NCI-H526 treated with DMSO at 0.1 percent for 48 hours (cell line): ENCODE measurements around the gene PROC.

ENCODE experiments used
- DNase-seq: peaks from one replicate; lab custom pipeline; 2025; lab: John Stamatoyannopoulos, UW

PROC gene

DNA sequence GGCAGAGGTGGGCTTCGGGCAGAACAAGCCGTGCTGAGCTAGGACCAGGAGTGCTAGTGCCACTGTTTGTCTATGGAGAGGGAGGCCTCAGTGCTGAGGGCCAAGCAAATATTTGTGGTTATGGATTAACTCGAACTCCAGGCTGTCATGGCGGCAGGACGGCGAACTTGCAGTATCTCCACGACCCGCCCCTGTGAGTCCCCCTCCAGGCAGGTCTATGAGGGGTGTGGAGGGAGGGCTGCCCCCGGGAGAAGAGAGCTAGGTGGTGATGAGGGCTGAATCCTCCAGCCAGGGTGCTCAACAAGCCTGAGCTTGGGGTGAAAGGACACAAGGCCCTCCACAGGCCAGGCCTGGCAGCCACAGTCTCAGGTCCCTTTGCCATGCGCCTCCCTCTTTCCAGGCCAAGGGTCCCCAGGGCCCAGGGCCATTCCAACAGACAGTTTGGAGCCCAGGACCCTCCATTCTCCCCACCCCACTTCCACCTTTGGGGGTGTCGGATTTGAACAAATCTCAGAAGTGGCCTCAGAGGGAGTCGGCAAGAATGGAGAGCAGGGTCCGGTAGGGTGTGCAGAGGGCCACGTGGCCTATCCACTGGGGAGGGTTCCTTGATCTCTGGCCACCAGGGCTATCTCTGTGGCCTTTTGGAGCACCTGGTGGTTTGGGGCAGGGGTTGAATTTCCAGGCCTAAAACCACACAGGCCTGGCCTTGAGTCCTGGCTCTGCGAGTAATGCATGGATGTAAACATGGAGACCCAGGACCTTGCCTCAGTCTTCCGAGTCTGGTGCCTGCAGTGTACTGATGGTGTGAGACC lies at the start of gene PROC:
Gene PROC, plus strand, starts transcription at position 128 of the 812 bp plus-strand sequence. CDS start 1,516 bp downstream, outside the sequence.
- no peak for DNase-seq

DNA sequence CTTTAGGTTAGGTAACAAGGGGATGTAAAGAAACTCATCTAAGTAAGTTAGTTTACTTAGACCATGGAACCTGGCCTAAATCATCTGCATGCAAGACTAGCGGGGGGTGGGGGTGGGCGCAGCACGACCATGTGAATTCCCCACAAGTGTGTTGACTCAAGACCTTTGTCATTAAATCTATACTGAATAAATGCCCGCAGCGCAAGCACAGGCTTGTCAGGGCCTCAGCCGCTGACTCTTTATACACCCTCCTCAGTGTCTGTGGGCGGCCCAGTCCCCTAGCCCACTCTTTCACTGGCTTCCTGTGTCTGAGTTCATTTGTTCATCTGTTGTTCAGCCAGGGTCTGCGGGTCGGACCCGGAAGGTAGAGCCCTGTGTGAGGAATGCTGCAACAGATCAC lies 48.2 kb upstream of the PROC start:
- no peak for DNase-seq

DNA sequence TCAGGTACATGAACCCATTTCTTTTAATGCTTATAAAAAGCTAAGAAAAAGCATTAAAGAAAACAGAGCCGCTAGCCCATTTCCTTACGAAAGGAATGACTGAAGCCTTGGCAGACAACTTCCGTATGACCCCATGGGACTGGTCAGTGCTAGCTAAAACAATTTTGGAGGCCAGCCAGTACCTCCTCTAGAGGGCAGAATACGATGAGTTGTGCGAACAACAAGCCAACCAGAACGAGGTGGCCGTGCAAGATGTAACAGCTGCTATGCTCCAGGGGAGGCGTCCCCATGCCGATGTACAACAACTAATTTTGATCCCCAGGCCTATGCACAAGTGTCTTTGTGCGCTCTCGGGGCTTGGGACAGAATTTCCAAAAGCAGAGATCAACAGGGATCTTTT lies 47.2 kb upstream of the PROC start:
- DNase-seq: no peak

DNA sequence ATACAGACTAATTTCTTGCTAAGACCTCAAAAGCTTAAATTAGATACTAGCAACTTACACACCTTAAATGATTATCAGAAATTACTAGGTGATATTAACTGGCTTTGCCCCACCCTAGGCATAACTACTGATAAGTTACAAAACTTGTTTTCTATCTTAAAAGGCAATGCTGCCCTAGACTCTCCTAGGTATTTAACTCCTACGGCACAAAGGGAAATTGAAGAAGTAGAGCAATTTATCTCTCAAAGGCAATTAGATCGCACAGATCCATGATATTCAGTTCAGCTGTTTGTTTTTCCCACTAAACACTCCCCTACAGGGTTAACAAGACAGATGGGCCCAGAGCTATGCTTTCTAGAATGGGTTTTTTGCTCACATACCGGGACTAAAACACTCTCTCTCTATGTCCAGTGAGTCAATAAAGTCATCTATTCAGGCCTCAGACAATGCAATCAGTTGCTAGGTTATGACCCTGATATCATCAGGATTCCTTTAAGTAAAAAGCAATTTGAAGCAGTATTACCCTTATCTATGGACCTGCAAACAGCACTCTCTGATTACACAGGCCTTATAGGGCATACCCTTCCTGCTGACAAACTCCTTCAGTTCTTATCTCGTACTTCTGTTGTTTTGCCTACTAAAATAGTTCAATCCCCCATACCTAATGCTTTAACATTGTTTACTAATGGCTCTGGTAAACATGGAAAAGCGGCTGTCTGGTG lies 44.7 kb upstream of the PROC start:
- DNase-seq: no peak

DNA sequence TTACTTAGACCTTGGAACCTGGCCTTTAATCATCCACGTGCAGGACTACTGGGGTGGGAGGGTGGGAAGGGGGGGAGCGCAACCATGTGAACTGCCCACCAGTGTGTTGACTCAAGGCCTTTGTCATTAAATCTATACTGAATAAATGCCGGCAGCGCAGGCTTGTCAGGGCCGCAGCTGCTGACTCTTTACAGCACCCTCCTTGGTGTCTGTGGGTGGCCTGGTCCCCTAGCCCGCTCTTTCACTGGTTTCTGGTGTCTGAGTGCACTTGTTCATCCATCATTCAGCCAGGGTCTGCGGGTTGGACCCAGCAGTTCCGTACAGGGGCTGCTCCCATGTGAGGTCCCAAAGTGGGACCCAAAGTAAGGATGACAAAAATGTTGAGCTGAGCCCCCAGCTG lies 42.0 kb upstream of the PROC start:
- DNase-seq: no peak

DNA sequence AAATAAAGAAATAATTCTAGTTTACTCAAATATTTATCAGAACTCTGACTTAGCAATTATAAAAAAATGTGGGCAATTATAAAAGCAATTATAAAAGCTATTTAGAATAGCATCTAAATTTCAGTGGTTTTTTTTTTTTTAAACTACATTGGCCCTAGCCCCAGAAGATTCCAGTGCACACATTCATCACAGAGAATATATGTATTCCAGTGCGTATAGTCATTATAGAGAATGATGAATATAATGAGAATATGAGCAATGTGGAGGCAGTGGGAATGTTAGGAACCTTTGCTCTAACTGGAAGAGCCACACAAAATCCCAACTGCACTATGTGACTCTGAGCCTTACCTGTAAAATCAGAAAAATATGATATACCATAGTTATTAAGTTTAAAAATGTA lies 41.0 kb upstream of the PROC start:
- no peak for DNase-seq

DNA sequence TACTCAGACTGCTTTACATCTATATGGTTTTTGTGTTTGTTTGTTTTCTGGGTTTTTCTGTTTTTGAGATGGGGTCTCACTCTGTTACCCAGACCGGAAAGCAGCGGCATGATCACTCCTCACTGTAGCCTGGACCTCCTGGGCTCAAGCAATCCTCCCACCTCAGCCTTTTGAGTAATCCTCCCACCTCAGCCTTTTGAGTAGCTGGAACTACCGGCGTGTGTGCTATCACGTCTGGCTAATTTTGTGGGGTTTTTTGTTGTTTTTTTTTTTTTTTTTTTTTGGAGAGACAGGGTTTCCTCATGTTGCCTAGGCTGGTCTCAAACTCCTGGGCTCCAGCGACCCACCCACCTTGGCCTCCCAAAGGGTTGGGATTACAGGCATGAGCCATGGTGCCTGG lies 39.5 kb upstream of the PROC start:
- no peak for DNase-seq

DNA sequence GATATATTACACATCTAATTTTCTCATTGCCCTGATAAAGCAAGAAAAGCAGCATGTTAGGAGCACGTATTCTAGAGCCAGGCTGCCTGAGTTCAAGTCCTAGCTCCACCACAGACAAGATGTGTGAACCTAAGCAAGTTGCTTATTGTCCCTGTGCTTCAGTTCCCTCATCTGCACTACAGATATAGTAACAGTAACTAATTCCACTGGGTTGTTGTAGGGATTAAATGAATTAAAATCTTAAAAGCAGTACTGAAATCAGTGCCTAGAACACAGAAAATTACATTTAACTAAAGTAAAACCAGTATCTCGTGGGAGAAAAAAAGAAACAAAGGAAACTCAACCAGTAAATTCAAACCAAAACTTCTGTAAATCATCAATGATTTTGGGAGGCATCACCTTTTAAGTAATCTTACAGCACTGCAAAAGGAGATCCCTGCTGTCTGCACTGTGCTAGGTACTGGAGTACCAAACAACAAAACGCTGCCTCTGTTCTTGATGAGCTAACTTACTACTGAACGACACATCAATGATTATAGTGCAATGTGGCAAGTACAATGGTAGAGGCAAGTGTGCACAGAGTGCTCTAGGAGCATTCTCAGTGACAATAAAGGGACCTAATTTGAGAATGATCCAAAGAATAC lies 38.4 kb upstream of the PROC start:
- no peak for DNase-seq

DNA sequence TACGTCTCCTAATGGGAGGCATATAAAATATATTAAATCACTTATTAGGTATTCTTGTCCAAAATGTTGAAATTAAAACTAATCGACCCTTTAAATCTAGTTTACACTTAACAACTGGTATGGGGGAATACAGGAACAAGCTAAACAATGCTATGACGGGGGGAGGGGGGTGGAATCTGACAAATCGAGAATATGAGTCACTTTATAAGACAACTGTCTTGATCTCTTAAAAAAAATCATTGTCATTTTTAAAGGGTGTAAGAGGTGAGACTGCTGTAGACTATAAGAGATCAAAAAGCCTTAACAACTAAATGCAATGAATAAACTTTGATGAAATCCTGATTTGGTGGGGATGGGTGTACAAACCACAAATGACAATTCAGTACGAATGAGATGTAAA lies 36.5 kb upstream of the PROC start:
- no peak for DNase-seq

DNA sequence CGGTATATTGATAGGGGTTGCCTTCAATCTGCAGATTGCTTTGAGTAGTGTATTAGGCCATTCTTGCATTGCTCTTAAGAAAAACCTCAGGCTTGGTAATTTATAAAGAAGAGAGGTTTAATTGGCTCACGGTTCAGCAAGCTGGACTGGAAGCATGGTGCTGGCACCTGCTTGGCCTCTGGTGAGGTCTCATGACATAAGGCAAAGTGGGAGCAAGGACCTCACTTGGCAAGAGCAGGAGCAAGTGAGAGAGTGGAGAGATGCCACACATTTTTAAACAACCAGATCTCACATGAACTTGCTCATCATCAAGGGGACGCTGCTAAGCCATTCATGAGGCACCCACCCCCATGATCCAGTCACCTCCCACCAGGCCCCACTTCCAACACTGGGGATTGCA lies 35.4 kb upstream of the PROC start:
- no peak for DNase-seq

DNA sequence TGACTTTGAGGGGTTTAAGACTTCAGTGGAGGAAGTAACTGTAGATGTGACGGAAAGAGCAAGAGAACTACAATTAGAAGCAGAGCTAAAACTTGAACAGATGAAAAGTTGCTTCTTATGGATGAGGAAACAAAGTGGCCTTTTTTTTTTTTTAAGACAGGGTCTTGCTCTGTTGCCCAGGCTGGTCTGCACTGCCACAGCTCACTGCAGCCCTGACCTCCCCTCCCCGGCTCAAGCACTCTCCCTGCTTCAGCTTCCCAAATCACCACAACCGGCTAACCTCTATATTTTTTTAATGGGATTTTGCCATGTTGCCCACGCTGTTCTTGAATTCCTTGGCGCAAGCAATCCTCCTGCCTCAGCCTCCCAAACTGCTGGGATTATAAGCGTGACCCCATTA lies 33.7 kb upstream of the PROC start:
- DNase-seq: no peak

DNA sequence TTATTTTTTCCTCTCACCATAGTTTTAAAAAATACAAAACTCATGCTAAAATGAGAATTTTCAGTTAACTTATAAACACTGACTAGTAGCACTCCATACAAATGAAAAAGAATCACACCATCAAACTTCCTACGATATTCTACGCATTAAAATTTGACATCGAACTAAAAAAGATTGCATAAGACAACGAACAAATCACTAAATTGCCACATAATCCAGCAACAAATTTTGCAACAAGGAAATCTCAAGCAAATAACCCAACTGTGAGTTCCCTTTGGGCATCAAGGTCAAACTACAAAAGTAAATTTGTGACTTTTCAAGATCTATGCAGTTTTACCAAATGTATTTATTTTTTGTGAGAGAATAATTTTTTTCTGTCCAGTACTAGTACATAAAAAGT lies 32.0 kb upstream of the PROC start:
- DNase-seq: no peak

DNA sequence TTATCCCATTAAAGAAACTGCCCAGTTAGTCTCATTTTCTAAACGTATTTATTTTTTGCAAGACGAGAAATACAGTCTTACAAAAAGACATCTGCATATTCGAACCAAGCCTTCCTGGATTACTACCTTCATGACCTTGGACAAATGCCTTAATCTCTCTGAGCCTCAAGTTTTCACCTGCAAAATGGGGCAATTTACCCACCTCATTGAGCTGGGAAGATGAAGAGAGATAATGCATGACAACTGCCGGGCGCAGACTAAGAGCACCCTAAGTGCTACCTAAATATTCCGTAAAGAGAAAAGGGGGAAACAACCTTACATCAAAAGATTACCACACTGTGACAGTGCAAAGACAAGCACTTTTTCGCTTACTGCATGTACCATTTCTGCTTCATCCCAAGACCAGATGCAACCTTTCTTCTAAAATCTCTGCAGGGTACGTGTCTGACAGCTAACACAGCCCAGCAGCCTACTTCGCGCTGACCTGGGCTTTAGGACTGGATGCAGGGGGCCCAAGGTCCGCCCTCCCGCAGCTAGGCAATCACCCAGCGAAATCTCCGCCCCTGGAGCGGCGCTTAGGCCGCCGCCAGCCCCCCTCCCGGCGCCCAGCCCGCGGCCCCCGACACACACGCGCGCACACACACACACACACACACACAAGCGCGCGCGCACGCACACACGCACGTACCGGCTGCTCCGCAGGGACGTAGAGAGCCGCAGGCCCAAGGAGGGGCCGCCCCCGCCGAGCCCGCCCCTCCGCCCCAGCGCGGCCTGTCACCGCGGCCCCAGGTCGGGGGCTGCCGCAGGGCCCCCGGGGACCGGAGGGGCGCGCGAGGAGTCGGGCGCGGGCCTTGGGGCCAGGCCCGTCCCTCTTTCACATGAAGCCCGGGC lies 31.2 kb upstream of the PROC start:
- peak; percentile 78 for DNase-seq

DNA sequence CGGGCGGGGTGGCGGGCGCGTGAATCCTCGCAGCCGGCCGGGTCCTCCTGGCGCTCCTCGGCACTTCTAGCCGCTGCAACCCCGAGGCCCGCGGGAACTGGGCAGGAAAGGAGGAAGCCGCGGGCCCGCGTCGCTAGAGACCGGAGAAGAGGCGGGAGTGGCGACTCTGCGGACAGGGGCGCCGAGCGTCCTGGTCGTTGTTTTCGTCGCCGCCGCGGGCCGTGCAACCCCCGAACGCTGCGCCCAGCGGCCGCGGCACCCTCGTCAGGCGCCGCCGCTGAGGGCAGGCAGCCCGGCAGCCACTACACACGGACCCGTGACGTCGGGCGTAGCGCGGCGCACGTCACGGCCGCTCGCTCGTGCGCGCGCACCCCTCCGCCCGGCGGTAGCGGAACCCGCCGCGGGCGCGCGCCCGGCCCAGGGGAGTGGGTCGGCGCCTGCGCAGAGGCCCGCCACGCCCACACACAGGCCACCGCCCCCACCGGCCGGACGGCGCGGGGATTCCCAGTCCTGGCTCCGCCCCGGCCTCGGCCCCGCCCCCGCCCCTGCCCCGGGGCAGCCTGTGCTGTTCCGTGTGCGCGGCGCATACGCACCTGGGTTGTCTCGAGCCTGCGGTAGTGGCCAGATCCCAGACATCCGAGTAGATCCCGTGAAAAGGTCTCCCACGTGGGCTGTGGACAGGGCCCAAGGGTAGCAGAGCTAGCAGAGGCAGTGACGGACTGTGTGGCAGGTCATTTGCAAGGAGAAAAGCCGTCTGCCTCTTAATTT lies 30.4 kb upstream of the PROC start, which contains the start of gene MAP3K2:
Gene MAP3K2, minus strand, starts transcription at position 321 of the 768 bp plus-strand sequence. CDS start 44,846 bp downstream, outside the sequence.
- DNase-seq: peak; percentile 87

DNA sequence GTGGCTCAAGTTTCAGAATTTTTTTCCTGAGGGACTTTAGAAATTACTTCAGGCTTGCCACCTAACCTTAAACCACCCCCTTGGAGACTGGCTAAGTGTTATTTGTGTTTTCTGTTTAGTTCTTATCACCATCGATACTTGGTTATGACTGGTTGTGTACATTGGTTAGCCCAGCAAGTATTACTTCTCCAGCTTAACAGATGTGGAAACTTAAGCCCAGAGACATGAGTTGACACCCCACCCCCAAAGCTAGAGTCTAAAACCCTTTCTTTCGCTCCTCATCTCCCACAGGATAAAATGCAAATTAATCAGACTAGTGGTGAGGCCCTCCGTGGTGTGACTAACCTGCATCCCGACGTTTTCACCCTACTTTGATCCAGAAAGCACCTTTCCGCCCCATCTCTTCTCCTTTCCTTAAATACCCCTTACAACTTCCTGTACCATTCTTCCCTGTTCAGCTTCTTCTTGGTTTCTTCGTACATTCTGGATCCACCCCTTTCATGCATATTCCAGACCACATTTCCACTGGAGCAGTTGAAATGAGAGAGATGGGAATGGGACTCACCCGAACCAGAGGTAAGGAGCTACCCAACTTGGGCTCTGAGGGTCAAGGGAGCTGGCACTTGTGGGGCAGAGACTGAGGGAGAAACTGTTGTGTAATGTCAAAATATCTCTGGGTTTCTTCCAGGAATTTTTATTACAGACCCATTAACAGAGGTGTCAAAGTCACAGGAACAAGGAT lies 29.6 kb upstream of the PROC start:
- no peak for DNase-seq

DNA sequence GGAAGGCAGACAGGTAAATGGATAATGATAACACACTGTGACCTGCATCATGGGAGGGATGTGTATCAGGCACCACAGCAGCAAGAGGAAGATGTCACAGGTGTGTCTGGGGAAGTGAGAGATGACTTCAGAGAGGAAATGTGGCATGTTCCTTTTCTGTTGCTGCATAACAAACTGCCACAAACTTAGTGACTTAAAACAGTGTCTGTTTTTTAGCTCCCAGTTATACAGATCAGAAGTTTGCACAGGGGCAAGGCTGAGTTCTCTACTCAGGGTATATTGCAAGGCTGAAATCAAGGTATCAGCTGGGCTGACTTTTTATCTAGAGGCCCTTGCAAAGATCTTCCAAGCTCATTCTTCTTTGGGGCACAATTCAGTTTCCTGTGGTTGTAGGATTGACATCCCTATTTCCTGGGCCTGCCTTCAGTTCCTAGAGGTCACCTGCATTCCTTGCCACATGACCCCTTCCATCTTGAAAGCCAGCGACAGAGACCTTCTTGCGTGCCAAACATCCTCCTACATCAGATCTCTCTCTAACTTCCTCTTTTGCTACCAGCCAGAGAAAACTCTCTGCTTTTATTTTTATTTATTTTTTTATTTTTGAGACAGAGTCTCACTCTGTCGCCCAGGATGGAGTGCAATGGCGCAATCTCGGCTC lies 28.3 kb upstream of the PROC start:
- DNase-seq: no peak

DNA sequence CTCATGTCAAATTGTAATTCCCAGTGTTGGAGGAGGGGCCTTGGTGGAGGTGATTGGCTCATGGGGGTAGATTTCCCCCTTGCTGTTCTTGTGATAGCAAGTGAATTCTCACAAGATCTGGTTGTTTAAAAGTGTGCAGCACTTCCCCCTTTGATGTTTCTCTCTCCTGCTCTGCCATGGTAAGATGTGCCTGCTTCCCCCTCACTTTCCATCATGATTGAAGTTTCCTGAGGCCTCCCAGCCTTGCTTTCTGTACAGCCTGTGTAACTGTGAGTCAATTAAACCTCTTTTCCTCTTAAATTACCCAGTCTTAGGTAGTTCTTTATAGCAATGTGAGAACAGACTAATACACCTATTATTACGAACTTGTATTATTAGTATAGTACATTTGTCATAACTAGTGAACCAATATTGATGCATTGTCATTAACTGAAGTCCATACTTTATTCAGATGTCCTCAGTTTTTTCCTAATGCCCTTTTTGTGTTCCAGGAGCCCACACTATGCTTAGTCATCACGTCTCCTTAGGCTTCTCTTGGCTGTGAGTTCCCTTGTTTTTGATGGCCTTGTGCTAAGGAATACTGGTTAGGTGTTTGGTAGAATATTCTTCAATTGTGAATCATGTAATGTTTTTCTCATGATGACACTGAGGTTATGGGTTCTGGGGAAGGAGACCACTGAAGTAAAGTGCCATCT lies 25.9 kb upstream of the PROC start:
- no peak for DNase-seq

DNA sequence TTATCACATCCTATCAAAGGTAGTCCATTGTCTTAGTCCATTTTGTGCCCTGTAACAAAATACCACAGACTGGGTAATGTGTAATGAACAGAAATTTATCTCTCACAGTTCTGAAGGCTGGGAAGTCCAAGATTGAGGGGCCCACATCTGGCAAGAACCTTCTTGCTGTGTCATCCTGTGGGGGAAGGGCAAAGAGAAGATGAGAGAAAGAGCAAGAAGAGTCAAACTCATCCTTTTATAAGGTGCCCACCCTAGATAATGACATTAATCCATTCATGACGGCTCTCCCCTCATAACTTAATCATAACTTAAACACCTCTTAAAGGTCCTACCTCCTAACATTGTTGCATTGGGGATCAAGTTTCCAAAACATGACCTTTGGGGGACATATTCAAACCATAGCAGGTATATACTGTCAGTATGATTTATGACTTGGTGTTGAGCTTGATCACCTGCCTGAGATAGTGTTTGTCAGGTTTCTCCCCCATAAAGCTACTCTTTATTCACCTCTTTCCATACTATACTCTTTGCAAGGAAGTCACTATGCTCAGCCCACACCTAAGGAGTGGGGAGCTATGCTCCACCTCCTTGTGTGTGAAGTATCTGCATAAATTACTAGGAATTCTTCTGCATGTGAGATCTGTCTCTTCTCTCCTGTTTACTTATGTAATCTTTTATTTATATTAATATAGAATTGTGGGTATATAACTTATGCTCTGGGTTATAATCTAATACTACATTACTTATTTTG lies 25.2 kb upstream of the PROC start:
- DNase-seq: no peak

DNA sequence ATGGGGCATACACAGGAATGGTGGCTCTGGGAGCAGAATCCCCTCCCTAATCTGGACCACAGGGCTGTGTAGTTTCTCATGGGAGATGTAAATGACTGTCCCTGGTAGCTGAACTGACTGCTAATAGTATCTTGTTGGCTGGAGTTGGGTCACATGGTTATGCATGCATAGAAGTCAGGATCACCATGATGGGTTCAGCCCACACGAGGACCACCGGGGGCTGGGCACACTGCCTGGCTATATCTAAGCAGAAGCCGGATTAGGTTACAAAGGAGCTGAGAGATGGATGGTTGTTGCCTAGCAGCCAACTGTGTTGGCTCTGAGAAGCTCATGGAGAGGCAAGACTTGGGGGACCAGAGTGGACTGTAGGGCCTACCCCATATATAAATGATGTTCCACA lies 23.7 kb upstream of the PROC start:
- no peak for DNase-seq
